HepG2 (cell line): Measurements from ENCODE around the gene INTS6. TPM values are rescaled to one million over a fixed set of nuclear protein-coding genes. Genes with fewer than 3 reads are reported as not detected.

ENCODE experiments used
- ATAC-seq: fragments of 200-7000 bp; cut with Tn5 transposase; 3 replicates; pipeline ENCODE4 v1.9.1; 2020; ENCODE audit warnings: mild to moderate bottlenecking, moderate library complexity
- BruUV-seq: library from RNA; stranded (reverse); fragments of 400-500 nt; replicated peaks from 2 replicates; lab custom pipeline; 2021; lab: Mats Ljungman, UMichigan
- CTCF ChIA-PET: fragments of 300-600 bp; formaldehyde crosslinking; extraction: SDS; loops from one replicate; lab custom pipeline; 2021; ENCODE audit warnings: low total read pairs, inconsistent platforms, low intra/inter-chr PET ratio; lab: Yijun Ruan, JAX
- POLR2A ChIA-PET: fragments of 350-600 bp; sonication (Branson Sonifier 250); formaldehyde crosslinking; loops from one replicate; lab custom pipeline; 2020; ENCODE audit warnings: antibody characterized with exemption, inconsistent platforms; lab: Yijun Ruan, JAX
- DNase-seq: peaks from one replicate; pipeline ENCODE4 v3.0.0-alpha.2; 2015; ENCODE audit warnings: low spot score
- FAIRE-seq: peaks from 3 replicates; lab custom pipeline; 2011; peaks lifted over from hg19 to GRCh38; lab: Jason Lieb, UNC
- H2AFZ ChIP-seq: one replicate; pipeline ENCODE4 v1.6.1; 2011; ENCODE audit warnings: low read length, inconsistent platforms
- H3K27ac ChIP-seq: fragments of 300-600 bp; 3 replicates; pipeline ENCODE4 v1.8.0; 2011; ENCODE audit warnings: mixed run types, mild to moderate bottlenecking, mixed read lengths, low read length, inconsistent platforms; ENCODE audit not compliant: insufficient read depth; ENCODE audit errors: extremely low read length
- H3K27me3 ChIP-seq, 2 experiments: fragments of 200-600 bp in 1 of 2; 2 replicates in 1 of 2; 3 replicates in 1 of 2; pipeline versions ENCODE4 v1.6.0 to v1.8.0; 2011; ENCODE audit warnings: low read length in 2 of 2, mild to moderate bottlenecking in 2 of 2, moderate library complexity in 2 of 2, inconsistent platforms in 1 of 2; ENCODE audit not compliant: insufficient read depth in 2 of 2, control insufficient read depth in 1 of 2
- H3K36me3 ChIP-seq, 2 experiments: fragments of 200-600 bp in 1 of 2; replicated peaks in 1 of 2; 2 replicates in 1 of 2; 3 replicates in 1 of 2; pipeline versions ENCODE4 v1.5.1 to v1.8.0; 2011; ENCODE audit warnings: low read length in 2 of 2, inconsistent platforms in 1 of 2; ENCODE audit not compliant: insufficient read depth in 2 of 2, control insufficient read depth in 1 of 2
- H3K4me1 ChIP-seq: 2 replicates; pipeline ENCODE4 v1.5.1; 2012; ENCODE audit warnings: low read length, inconsistent platforms; ENCODE audit not compliant: insufficient read depth
- H3K4me2 ChIP-seq: 2 replicates; pipeline ENCODE4 v1.6.0; 2011; ENCODE audit warnings: low read depth, low read length, inconsistent platforms
- H3K4me3 ChIP-seq, 3 experiments: fragments of 200-600 bp in 1 of 3; sonication (generic), shearing (Covaris generic) in 1 of 3; replicated peaks in 1 of 3; 2 replicates each; pipeline ENCODE4 v1.5.1; 2011 to 2016; ENCODE audit warnings: low read length in 3 of 3, inconsistent platforms in 2 of 3, low read depth in 2 of 3, mild to moderate bottlenecking in 2 of 3, control low read depth in 1 of 3, mixed read lengths in 1 of 3; ENCODE audit not compliant: insufficient read depth in 1 of 3
- H3K79me2 ChIP-seq: one replicate; pipeline ENCODE4 v1.6.1; 2011; ENCODE audit warnings: low read length, inconsistent platforms; ENCODE audit not compliant: insufficient read depth
- H3K9ac ChIP-seq: 2 replicates; pipeline ENCODE4 v1.6.0; 2011; ENCODE audit warnings: mild to moderate bottlenecking, low read depth, low read length, inconsistent platforms; ENCODE audit not compliant: insufficient read depth
- H3K9me3 ChIP-seq: 2 replicates; pipeline ENCODE4 v1.5.1; 2012; ENCODE audit warnings: mild to moderate bottlenecking, low read length
- H4K20me1 ChIP-seq: 2 replicates; pipeline ENCODE4 v1.6.0; 2011; ENCODE audit warnings: inconsistent platforms, mild to moderate bottlenecking, low read length, moderate library complexity; ENCODE audit not compliant: insufficient read depth
- AKNA ChIP-seq: sonication (generic); formaldehyde crosslinking; IDR thresholded peaks from 2 replicates; pipeline ENCODE4 v1.4.0; 2020; ENCODE audit warnings: missing genetic modification reagents, borderline replicate concordance
- CC2D1A ChIP-seq: sonication (generic); formaldehyde crosslinking; IDR thresholded peaks from 2 replicates; pipeline ENCODE4 v1.8.1; 2023; ENCODE audit warnings: mild to moderate bottlenecking, missing genetic modification reagents
- CHCHD3 ChIP-seq: sonication (generic); formaldehyde crosslinking; IDR thresholded peaks from 2 replicates; pipeline ENCODE4 v1.8.0; 2022; ENCODE audit warnings: mild to moderate bottlenecking, missing genetic modification reagents, moderate library complexity
- CREB1 ChIP-seq, 2 experiments: fragments of 450-650 bp in 1 of 2; IDR thresholded peaks; 2 replicates each; pipeline ENCODE4 v1.6.1; 2016 to 2017; ENCODE audit warnings: control low read depth in 1 of 2, mild to moderate bottlenecking in 1 of 2, missing compliant biosample characterization in 1 of 2, missing genetic modification characterization in 1 of 2
- EEA1 ChIP-seq: sonication (generic); formaldehyde crosslinking; IDR thresholded peaks from 2 replicates; pipeline ENCODE4 v1.5.1; 2020; ENCODE audit warnings: mild to moderate bottlenecking, missing genetic modification reagents, borderline replicate concordance
- GABPA ChIP-seq, 2 experiments: IDR thresholded peaks; 2 replicates each; pipeline ENCODE4 v1.6.1; 2011 to 2016; ENCODE audit warnings: low read depth in 2 of 2, low read length in 1 of 2, missing biosample characterization in 1 of 2, missing genetic modification characterization in 1 of 2
- RBFOX2 ChIP-seq: fragments of 200-400 bp; formaldehyde crosslinking; IDR thresholded peaks from 2 replicates; pipeline ENCODE4 v1.6.1; 2017; ENCODE audit warnings: low read depth, mild to moderate bottlenecking, low read length
- TGIF2 ChIP-seq: IDR thresholded peaks from 2 replicates; pipeline ENCODE4 v1.6.1; 2016; ENCODE audit warnings: control low read depth, missing compliant biosample characterization
- ZNF382 ChIP-seq: sonication (generic); formaldehyde crosslinking; IDR thresholded peaks from 2 replicates; pipeline ENCODE4 v1.5.0; 2020; ENCODE audit warnings: missing genetic modification reagents, mild to moderate bottlenecking, borderline replicate concordance
- ZNF558 ChIP-seq: sonication (generic); formaldehyde crosslinking; IDR thresholded peaks from 2 replicates; pipeline ENCODE4 v1.9.0; 2022; ENCODE audit warnings: mild to moderate bottlenecking, missing genetic modification reagents, borderline replicate concordance
- ZNF768 ChIP-seq: sonication (generic); formaldehyde crosslinking; IDR thresholded peaks from 2 replicates; pipeline ENCODE4 v1.4.0; 2020; ENCODE audit warnings: missing genetic modification reagents
- ZNF770 ChIP-seq: sonication (generic); formaldehyde crosslinking; IDR thresholded peaks from 2 replicates; pipeline ENCODE4 v1.5.0; 2020; ENCODE audit warnings: mild to moderate bottlenecking, missing genetic modification reagents
- WGBS: methylation state at CpG from one replicate; pipeline ENCODE4 v1.1.6; 2017; ENCODE audit warnings: low lambda C conversion rate; 5-methylcytosine and 5-hydroxymethylcytosine counted together
- in situ Hi-C: cut with HindIII; loops from 2 replicates; pipeline ENCODE4 v1.10.0; 2017; ENCODE audit warnings: low pct_unique_long_range_greater_than_20kb; ENCODE audit not compliant: extremely low pct_ligation_motif_present
- intact Hi-C: fragments of 100-400 bp; cut with micrococcal nuclease; formaldehyde crosslinking; loops from one replicate; pipeline ENCODE4 v1.10.0; 2022; ENCODE audit not compliant: unreplicated experiment
- polyA plus RNA-seq, 8 experiments: library from polyadenylated mRNA; depleted of rRNA in 3 of 8; stranded (reverse) in 7 of 8; unstranded in 1 of 8; fragments of >200 nt; fragmentation: Illumina TruSeq in 4 of 8; extraction: Trizol in 4 of 8; gene quantifications; 2 replicates each; pipeline versions ENCODE4 v1.2.1 to v1.2.3, GENCODE V29; 2011 to 2016; ENCODE audit warnings: low read depth in 4 of 8, missing spikeins in 1 of 8, mixed read lengths in 1 of 8; ENCODE audit not compliant: insufficient read depth in 1 of 8
- total RNA-seq, 5 experiments: library from RNA; depleted of rRNA; stranded (reverse); fragments of >200 nt; fragmentation: Illumina TruSeq; extraction: Trizol; gene quantifications; 2 replicates each; pipeline ENCODE4 v1.2.3, GENCODE V29; 2016; ENCODE audit warnings: low read depth in 1 of 5

The INTS6 gene
- total and polyA plus RNA-seq, 2 of the 13 experiments (the other 11 are each of a cell fraction or from before 2014, with no cell fraction given), result 27.9 to 38.4 TPM

- TF ChIP-seq ZNF770 (CRISPR knock-in tag), result no peak
- TF ChIP-seq CHCHD3 (CRISPR knock-in tag), result no peak
Measured at GRCh38 chr13:51331354-51331861, 121.4 kb downstream of the INTS6 start (continued).

GRCh38 chr13:51330791-51331190, 122.0 kb downstream of the INTS6 start:
- intact Hi-C loops (no loop called here), in situ Hi-C loops (no loop called here)
- ATAC-seq, result no peak
- 26% methylated on average over 3 of the region's 3 CpGs for WGBS
- no peak overlapping the region for H3K4me2 ChIP-seq
- CTCF ChIA-PET, result no interaction called here
- DNase-seq, result no peak
- H3K4me3 ChIP-seq, result no peak overlapping the region
- FAIRE-seq, result no peak
- no peak overlapping the region for H3K27ac ChIP-seq
- no peaks in the 10 kb centered on the region for H3K27me3 ChIP-seq
- H2AFZ ChIP-seq, result no peak overlapping the region
- H3K4me1 ChIP-seq, result no peaks in the 10 kb centered on the region
- H3K9me3 ChIP-seq, result no peaks in the 10 kb centered on the region
- no peaks in the 10 kb centered on the region for H3K36me3 ChIP-seq
- H3K9ac ChIP-seq, result no peak overlapping the region
- H4K20me1 ChIP-seq, result no peaks in the 10 kb centered on the region
- H3K79me2 ChIP-seq, result no peaks in the 10 kb centered on the region
- BruUV-seq, result no TSS peak
- POLR2A ChIA-PET, result no interaction called here
- TF ChIP-seq RBFOX2 (no peak), ZNF558 (CRISPR knock-in tag) (no peak), CC2D1A (CRISPR knock-in tag) (no peak), EEA1 (CRISPR knock-in tag) (no peak), ZNF382 (no peak), TGIF2 (CRISPR knock-in tag) (no peak), ZNF768 (CRISPR knock-in tag) (no peak), CREB1 (IDR thresholded peaks at IDR 0.05) (no peak), CREB1 (CRISPR knock-in tag; IDR thresholded peaks at IDR 0.05) (no peak), AKNA (CRISPR knock-in tag) (no peak), GABPA (IDR thresholded peaks at IDR 0.05; ENCODE audit: low read depth, low read length) (no peak), GABPA (CRISPR knock-in tag; IDR thresholded peaks at IDR 0.05; ENCODE audit: low read depth) (no peak)
